Activated CD4-positive, CD25-positive, alpha-beta regulatory T cell treated with anti-CD3 and anti-CD28 coated beads, Interleukin-2, amount 50 U/mL, for 72 hours (primary cell): ENCODE data around the gene ENOPH1.
A peak's percentile ranks its signal among the peaks of the same experiment; 100 is the strongest.
"Not testable (repeated sequence)": the region's sequence is repeated elsewhere in the genome, so short reads cannot be mapped to it uniquely, and the experiment has no call there.

Experiments
- DNase-seq: peaks from one replicate; pipeline ENCODE4 v3.0.0; 2021

Gene ENOPH1

DNA sequence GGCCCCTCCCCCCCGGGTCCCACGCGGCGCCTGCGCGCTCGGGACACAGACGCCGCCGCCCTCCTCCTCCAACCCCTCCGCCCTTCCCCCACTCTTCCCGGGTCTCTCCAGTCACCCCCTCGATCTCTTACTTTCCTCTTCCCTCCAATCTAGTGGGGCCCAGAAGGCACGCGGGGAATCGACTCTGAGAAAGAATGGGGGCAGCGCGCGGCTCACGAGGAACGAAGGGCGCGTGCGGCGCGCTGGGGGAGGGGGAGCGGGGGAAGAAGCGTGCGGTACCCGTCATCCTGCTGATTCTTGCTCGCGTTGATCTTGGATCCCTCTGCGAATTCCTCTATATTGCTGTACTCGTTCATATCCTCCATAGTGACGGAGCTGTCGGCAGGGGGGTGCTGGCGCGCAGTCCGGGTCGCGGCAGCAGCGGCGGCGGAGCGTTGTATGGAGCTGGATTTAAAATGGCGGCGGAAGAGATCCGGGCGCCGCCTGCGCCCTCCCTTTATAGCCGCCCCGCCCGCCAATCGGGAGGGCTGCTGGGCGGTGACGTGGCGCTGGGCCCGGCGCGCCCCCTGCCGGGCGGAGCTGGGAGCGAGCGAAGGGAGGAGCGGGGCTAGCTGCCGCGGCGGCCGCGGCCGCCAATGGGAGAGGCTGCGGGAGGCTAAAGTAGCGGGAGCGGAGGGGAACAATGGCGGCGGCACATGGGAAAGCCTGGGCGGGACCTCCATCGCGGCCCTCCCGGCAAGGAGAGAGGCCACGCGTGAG lies 1.2 kb upstream of the ENOPH1 start:
- peak; percentile 97 for DNase-seq

DNA sequence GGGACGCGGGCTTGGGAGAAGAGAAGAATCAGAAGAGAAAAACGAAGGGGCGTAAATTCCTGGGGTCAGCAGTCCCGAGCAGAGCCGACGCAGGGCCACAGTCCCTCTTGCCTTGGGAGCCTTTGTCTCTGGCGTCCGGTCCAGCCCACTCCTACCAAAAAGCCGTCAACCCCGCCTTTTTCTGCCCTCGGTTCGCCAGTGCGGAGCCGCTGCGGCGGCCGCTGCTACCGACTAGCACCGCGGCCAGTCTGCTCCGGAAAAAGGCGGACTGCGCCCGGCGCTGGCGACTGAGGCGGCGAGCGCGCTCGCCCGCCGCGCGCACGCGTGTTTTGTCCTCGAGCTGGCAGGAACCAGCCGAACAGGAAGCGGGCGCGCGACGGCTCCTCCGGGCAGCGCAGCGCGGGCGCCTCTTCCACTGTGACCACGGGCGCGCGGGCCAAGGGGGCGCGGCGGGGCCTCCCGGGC lies 630 bp upstream of the ENOPH1 start:
- no peak for DNase-seq

DNA sequence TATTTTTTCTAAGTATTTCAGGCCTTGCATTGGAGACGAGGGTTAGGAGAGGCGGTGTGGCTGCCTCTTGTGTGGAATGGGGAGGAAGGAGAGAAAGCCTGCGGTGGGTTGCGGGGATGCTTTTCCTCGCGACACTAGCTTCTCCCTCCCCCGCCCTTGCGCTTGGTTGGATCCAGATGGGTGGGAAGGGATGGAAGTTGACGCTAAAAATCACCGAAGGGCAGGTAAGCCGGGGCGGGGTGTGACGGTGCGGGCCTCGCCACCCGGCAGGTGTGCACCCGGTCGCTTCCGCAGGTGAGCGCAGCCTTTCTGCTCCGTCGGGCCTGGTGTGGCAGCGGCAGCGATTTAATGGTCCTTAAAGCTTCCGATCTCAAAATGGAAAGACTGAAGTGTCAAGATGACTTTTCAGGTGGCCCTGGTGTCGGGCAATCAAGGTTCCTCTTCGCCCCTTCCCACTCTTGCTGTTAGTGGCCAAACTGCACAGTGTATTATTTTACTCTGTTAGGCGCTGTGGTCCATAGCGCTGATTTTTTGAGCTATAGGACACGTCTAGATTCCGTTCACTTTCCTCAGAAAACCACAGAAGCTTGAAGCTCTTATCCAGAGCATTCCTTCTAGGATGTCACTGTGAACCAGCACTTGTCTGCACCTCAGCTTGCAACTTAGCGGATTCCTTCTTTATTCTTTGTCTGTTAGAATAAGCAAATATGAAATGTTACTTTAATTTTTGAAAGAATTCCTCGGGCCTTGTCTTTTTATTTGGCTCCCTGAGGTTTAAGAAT lies 765 bp downstream of the ENOPH1 start:
- DNase-seq, result peak; percentile 47

DNA sequence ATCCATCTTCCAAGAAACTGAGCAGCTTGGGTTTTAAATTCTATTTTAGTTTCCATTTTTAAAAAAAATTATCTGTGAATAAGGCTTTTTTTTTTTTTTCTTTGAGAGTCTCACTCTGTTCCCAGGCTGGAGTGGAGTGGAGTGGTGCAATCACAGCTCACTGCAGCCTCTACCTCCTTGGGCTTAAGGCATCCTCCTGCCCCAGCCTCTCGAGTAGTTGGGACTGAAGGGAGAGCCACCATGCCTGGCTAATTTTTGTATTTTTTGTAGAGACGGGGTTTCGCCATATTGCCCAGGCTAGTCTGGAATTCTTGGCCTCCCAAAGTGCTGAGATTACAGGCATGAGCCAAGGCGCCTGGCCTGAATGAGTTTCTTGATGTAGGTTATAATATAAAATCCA lies 1.4 kb downstream of the ENOPH1 start:
- DNase-seq, result no peak

- no peak for DNase-seq
These were observed 2.2 kb downstream of the ENOPH1 start for GRCh38 chr4:82432596-82432995.

DNA sequence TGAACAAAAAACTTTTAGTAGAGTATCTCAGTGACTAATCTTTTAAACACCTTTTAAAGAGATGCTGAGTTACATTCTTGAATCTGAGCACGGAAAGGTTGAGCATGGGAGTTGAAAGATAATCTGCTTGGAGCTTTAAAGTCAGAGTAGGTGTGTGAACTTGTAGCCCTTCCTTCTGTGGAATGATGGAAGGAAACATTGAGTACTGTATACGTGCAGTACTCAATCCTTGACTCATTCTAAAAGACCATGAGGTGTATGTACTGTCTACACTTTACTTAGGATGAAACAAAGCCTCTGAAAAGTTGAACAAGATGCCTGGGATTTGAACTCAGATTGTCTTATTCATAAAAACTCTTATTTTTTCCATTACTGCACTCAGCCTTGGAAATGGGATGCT lies 3.4 kb downstream of the ENOPH1 start:
- DNase-seq, result no peak

DNA sequence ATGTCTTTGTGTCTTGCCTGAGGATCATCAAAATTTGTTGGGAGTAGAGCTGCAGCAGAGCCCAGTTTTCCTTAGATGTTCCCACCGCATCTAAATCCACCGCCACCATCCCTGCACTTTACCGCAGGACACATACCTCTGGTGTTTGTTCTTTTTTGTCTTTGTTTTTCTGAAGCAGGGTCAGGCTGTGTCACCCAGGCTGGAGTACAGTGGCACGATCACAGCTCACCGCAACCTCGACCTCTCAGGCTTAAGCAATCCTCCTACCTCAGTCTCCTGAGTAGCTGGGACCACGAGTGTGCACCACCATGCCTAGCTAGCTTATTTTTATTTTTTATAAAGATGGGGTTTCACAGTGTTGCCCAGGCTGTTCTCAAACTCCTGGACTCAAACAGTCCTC lies 4.6 kb downstream of the ENOPH1 start:
- DNase-seq, result no peak

GRCh38 chr4:82436130-82436529 lies 5.7 kb downstream of the ENOPH1 start:
- no peak for DNase-seq

GRCh38 chr4:82436780-82437179 lies 6.4 kb downstream of the ENOPH1 start:
- no peak for DNase-seq

GRCh38 chr4:82437285-82438005 lies 7.1 kb downstream of the ENOPH1 start:
- no peak for DNase-seq

- no peak for DNase-seq
These were observed 8.7 kb downstream of the ENOPH1 start for GRCh38 chr4:82439088-82439487.

GRCh38 chr4:82447886-82448285 lies 17.5 kb downstream of the ENOPH1 start:
- DNase-seq, result no peak

- DNase-seq, result no peak
These were observed 20.8 kb downstream of the ENOPH1 start for GRCh38 chr4:82450966-82451755.

- DNase-seq, result no peak
These were observed 21.6 kb downstream of the ENOPH1 start for GRCh38 chr4:82452026-82452425.

GRCh38 chr4:82457266-82457665 lies 26.9 kb downstream of the ENOPH1 start:
- no peak for DNase-seq

DNA sequence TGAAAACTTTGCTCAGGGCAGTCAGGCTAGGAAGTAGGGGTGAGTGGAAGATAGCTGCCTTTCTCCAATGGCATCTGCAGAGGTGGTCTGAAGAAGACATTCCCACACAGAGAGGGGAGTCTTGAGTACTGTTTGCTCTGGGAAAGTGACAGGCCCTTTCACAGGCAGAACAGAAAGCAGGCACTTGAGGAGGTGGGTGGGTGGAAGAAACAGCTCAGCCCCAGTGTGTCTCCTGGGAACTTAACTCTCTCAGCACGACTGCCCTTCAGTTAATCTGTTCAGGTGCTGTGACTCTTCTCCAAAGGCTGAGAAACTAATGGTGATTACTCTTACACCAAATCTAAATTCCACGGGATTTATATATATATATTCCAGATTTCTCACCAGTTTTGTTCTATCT lies 28.3 kb downstream of the ENOPH1 start:
- no peak for DNase-seq

DNA sequence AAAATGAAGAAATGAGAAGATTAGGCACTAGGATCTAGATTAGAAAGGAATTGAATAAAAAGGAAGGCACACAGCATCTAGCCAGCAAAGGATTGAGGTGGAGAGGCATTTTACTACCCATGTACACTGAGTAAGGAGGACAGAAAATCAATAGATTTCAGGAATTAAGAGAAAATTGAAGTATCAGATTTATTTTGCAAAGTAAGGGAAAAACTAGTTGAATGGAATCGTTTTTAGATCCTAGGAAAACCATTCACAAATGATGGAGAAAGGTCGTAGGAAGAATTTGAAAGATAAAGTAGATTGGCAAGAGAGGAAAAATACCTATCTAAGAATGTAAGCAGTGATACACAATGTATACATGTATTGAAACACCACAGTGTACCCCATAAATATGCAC lies 31.3 kb downstream of the ENOPH1 start:
- DNase-seq, result no peak

DNA sequence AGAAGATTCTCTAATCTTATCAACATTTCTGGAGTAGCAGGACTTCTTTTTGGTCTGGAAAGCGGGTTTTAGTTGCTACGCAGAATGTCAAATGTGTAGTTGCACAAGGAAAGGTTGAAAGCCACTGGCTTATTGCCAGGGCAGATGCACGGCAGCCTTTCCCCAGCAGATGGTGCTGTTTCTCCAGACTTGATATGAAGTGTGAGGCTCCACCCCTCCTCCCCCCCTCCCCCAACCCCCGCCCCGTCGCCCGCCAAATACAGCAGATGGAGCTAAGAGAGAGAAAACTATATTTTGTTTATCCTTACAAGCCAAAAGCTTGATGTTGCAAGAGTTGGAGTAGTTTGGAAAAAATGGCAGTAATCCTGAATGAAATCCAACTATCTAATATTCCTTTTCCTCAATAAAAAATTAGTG lies 32.0 kb downstream of the ENOPH1 start:
- DNase-seq, result peak; percentile 83

DNA sequence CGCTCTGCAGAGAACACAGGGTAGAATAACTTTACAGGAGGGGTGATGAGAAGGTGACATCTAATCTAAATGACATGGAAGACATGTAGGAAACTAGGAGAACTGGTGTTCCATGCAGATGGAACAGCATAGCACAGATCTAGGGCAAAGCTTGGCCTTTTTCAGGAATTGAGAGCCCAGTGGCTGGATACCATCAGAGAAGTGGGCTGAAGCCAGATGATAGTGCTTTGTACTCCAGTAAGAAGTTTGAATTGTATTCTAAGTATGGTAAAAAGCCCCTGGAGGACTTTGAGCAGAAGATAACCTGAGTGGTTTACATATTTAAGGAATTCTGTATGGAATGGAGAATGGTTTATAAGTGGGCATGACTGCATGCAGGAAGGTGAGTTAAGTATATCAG lies 32.8 kb downstream of the ENOPH1 start:
- DNase-seq, result no peak

GRCh38 chr4:82467471-82467870 lies 37.1 kb downstream of the ENOPH1 start:
- no peak for DNase-seq

DNA sequence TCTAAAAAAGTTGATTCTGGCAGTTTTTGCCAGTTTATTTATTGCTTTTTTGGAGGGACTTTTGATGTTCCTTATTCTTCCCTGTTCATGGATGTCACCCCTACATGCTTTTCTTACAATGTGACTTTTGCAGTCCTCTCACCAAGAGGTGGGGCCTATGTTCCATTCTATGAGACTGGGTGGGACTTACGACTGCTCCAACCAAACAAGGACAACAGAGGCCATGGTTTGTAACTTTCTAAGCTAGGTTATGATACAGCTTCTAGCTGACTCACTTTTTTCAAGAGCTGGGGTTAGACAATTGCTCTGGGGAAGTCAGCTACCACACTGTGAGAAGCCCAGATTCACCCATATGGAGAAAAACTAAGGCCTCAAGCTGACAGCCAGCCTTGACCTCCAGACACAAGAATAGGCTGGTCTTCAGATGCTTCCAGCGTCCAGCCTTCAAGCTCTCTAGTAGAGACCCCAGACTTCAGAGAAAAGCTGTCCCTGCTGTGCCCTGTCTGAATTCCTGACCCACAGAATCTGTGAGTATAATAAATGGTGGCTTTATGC lies 39.5 kb downstream of the ENOPH1 start:
- no peak for DNase-seq

DNA sequence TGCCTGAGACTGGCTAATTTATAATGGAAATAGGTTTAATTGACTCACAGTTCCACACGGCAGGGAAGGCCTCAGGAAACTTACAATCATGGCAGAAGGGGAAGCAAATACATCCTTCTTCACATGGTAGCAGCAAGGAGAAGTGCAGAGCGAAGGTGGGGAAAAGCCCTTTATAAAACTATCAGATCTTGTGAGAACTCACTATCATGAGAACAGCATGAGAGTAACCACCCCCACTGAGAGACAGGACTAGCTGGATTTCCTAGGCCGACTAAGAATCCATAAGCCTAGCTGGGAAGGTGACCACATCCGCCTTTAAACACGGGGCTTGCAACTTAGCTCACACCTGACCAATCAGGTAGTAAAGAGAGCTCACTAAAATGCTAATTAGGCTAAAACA lies 42.7 kb downstream of the ENOPH1 start:
- not testable (repeated sequence) for DNase-seq
